Measurements from ENCODE around the gene SSX2B. TPM values are rescaled to one million over a fixed set of nuclear protein-coding genes. Genes with fewer than 3 reads are reported as not detected.
"Not testable (repeated sequence)": the region's sequence is repeated elsewhere in the genome, so short reads cannot be mapped to it uniquely, and the experiment has no call there.

The SSX2B gene, protein sequence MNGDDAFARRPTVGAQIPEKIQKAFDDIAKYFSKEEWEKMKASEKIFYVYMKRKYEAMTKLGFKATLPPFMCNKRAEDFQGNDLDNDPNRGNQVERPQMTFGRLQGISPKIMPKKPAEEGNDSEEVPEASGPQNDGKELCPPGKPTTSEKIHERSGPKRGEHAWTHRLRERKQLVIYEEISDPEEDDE
- polyA plus RNA-seq = not detected

DNA sequence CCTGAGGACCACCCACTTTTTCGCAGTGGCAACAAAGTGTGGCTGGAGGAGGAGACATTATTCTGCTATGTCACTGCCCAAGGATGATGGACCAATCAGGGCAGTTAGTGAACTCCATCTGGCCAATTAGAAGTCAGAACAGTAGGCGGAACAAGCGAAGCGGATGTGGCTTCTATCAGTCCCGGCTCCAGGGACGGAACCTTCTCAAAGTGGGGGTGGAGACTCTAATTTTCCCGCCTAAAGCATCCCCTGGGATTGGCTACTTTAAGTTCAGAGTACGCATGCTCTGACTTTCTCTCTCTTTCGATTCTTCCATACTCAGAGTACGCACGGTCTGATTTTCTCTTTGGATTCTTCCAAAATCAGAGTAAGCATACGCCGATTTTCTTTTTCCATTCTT is at the start of gene SSX2B:
TSS of gene SSX2B (plus strand) at position 301 of the 400 bp plus-strand sequence. CDS start 1,429 bp downstream, outside the sequence.
- H3K27me3 Mint-ChIP-seq (ENCODE audit: low read depth in 3 of 3); H3K4me1 Mint-ChIP-seq; H3K9me3 Mint-ChIP-seq; DNase-seq; H3K36me3 Mint-ChIP-seq; H3K4me3 Mint-ChIP-seq; H3K27ac Mint-ChIP-seq: not testable (repeated sequence)

DNA sequence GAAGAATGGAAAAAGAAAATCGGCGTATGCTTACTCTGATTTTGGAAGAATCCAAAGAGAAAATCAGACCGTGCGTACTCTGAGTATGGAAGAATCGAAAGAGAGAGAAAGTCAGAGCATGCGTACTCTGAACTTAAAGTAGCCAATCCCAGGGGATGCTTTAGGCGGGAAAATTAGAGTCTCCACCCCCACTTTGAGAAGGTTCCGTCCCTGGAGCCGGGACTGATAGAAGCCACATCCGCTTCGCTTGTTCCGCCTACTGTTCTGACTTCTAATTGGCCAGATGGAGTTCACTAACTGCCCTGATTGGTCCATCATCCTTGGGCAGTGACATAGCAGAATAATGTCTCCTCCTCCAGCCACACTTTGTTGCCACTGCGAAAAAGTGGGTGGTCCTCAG is 44.0 kb upstream of the SSX2B start, which contains the start of gene SSX2:
TSS of gene SSX2 (minus strand) at position 101 of the 400 bp plus-strand sequence. CDS start 1,429 bp downstream, outside the sequence.
- not testable (repeated sequence) for DNase-seq; H3K36me3 Mint-ChIP-seq; H3K9me3 Mint-ChIP-seq; H3K27me3 Mint-ChIP-seq (ENCODE audit: low read depth in 3 of 3); H3K4me1 Mint-ChIP-seq; H3K4me3 Mint-ChIP-seq; H3K27ac Mint-ChIP-seq

DNA sequence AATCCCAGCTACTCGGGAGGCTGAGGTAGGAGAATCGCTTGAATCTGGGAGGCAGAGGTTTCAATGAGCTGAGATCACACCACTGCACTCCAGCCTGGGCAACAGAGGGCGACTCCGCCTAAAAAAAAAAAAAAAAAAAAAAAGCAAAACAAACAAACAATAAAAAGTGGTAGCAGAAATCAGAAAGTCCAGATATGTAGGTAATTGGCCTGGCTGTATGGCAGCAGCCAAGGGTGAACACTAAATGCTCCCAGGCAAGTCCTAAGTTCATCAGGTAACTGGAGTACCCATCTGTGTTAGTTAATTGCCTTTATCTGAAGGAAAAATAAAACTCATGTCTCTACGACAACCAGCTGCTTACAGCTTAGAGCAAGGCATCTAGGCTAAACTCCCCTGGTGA is 14.9 kb downstream of the SSX2B start:
- H3K27me3 Mint-ChIP-seq (ENCODE audit: low read depth in 3 of 3); H3K27ac Mint-ChIP-seq; H3K4me3 Mint-ChIP-seq; H3K36me3 Mint-ChIP-seq; H3K9me3 Mint-ChIP-seq; H3K4me1 Mint-ChIP-seq; DNase-seq: not testable (repeated sequence)

DNA sequence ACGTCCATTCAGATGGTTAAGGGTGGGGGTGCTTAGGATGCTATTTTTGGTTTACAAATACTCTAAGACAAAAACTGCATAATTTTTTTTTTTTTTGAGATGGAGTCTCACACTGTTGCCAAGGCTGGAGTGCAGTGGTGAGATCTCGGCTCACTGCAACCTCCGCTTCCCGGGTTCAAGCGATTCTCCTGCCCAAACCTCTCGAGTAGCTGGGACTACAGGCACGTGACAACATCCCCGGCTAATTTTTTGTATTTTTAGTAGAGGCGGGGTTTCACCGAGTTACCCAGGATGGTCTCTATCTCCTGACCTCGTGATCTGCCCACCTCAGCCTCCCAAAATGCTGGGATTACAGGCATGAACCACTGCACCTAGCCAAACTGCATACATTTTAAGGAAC is 22.5 kb downstream of the SSX2B start:
- not testable (repeated sequence) for H3K36me3 Mint-ChIP-seq; H3K4me1 Mint-ChIP-seq; H3K27me3 Mint-ChIP-seq (ENCODE audit: low read depth in 3 of 3); H3K27ac Mint-ChIP-seq; H3K9me3 Mint-ChIP-seq; H3K4me3 Mint-ChIP-seq; DNase-seq

DNA sequence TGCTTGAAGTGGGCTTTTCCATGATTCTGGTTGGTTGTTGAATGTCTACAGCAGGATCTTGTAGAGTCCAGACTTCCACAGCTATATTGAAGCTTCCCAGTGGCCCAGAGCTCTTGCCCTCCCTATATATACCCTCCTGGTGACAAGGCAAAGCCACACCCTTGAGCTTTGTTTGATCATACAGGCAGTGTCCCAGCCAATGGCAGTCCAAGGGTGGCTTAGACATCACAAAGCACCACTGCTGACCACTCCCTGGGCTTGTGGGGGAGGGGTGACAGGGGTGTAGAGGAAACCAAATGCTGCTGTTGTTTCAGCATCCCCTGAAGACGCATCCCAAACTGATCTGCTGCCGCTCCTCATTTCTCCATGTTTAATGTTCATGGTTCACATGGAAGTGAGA is 46.3 kb downstream of the SSX2B start, which contains the start of gene SPANXN5:
TSS of gene SPANXN5 (minus strand) at position 101 of the 400 bp plus-strand sequence. CDS start at position 22, 79 bp downstream.
- not testable (repeated sequence) for H3K4me3 Mint-ChIP-seq; DNase-seq; H3K4me1 Mint-ChIP-seq; H3K27me3 Mint-ChIP-seq (ENCODE audit: low read depth in 3 of 3); H3K9me3 Mint-ChIP-seq; H3K36me3 Mint-ChIP-seq; H3K27ac Mint-ChIP-seq

DNA sequence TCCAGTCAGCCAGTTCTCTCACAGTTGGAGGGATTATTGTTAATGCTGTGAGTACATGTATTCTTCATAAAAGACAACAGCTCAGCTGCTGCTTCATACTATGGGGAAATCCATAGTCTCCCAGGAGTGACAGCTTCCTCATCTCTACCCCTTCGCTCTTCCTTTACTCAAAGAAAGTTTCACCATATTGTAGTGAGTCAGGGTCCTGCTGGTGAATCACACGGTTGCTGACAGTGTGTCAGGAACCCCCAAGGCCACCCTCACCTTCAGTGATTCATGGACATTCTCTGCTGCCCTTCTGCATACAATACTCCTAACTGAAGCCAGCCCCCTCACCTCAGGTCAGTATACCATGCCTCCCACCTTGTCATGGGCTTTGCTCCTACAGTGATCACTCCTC is 53.8 kb downstream of the SSX2B start:
- H3K4me1 Mint-ChIP-seq = not testable (repeated sequence)

More for the DNA sequence above, 53.8 kb downstream of the SSX2B start:
- not testable (repeated sequence) for H3K36me3 Mint-ChIP-seq; H3K27me3 Mint-ChIP-seq (ENCODE audit: low read depth in 3 of 3); H3K9me3 Mint-ChIP-seq; H3K27ac Mint-ChIP-seq; H3K4me3 Mint-ChIP-seq; DNase-seq

Other genes with a start within 250 kb of the SSX2B start
- gene XAGE1B, start 234.2 kb upstream of the SSX2B start, polyA plus RNA-seq = not detected
- gene SSX7, start 96.4 kb upstream of the SSX2B start, polyA plus RNA-seq = not detected
- gene SSX2, start 44.1 kb upstream of the SSX2B start, polyA plus RNA-seq = not detected
- not detected for gene SPANXN5, start 46.2 kb downstream of the SSX2B start, polyA plus RNA-seq
- gene XAGE5, start 60.0 kb downstream of the SSX2B start, polyA plus RNA-seq = not detected
- gene XAGE3, start 116.8 kb downstream of the SSX2B start, polyA plus RNA-seq = not detected
- gene FAM156B, start 146.1 kb downstream of the SSX2B start, polyA plus RNA-seq = 10 to 100 TPM in 1 of 3 donors, 1 to 10 TPM in 2; 3.0 to 12.2 (median 6.9) TPM
- gene FAM156A, start 207.3 kb downstream of the SSX2B start, polyA plus RNA-seq = 1 to 10 TPM; 4.6 to 6.4 (median 5.6) TPM